Activated CD8-positive, alpha-beta memory T cell treated with anti-CD3 and anti-CD28 coated beads, Interleukin-2, amount 50 U/mL, for 48 hours (primary cell): Measurements from ENCODE around the gene BIRC6.
"Not testable (repeated sequence)": the region's sequence is repeated elsewhere in the genome, so short reads cannot be mapped to it uniquely, and the experiment has no call there.

Experiments
- DNase-seq: peaks from one replicate; pipeline ENCODE4 v3.0.0-alpha.2; 2020

Gene BIRC6

GRCh38 chr2:32453242-32454062, 96.6 kb downstream of the BIRC6 start:
- no peak for DNase-seq

DNA sequence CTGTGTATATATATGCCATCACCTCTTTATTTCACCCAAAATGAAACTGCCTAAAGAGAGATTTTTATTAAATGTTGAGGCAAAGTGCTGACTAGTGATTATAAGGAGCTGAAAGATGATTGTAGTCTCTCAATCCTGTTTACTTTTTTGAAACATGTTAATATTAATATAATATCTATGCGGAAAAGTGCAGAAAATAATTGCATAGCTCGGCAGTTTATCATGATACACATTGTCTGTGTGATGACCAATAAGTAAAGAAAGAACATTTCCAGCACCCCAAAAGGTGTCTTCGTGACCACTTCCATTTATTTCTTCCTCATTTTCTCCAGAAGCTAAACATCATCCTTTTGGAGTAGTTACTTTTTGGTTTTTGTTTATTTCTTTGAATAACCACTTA, 99.0 kb downstream of the BIRC6 start:
- DNase-seq = no peak

DNA sequence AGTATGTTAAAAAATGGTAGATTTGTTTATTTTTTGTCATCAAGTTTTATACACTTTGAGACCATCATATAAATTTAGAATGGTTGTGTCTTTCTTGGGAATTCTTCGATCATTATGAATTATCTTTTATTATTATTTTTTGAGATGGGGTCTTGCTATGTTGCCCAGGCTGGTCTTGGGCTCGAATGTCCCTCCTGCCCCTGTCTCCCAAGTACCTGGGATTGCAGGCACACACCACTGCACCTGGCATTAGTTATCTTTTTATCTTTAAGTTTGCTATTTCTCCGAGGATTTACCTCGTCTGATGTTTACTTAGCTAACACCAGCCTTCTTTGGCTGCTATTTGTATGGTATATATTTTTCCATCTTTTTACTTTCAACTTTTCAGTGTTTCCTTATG, 100.0 kb downstream of the BIRC6 start:
- DNase-seq = no peak

- no peak for DNase-seq
Observed at GRCh38 chr2:32457814-32458213, 101.0 kb downstream of the BIRC6 start.

DNA sequence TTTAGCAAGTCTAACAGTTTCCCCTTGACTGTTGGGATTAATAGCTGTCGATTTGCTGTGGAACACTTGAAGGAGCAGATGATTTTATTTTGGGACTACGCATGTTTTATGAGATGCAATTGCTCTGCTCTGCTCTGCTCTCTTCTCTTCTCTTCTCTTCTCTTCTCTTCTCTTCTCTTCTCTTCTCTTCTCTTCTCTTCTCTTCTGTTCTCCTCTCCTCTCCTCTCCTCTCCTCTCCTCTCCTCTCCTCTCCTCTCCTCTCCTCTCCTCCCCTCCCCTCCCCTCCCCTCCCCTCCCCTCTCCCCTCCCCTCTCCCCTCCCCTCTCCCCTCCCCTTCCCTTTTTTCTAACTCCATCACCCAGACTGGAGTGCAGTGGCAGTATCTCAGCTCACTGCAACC, 104.0 kb downstream of the BIRC6 start:
- not testable (repeated sequence) for DNase-seq

- no peak for DNase-seq
Observed at GRCh38 chr2:32463110-32463509, 106.3 kb downstream of the BIRC6 start.

- no peak for DNase-seq
Observed at GRCh38 chr2:32464431-32464830, 107.6 kb downstream of the BIRC6 start.

DNA sequence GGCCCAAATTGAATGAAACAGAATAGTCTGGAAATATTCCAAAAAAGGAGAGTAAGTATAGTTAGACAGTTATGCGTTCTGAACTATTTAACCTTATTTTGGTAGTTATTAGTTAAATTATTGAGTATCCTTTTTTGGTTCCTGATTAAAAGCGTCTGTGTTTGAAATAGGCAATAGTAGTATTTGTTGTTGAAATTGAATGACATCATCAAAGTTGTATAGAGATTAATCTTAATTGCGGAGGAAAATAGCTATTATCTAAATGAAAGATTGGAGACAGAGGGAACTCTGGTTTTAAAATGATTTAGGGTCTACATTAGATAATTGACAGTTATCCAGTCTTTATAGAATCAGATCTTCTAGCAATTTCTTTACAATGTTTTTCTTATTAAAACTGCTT, 115.8 kb downstream of the BIRC6 start:
- DNase-seq = no peak

DNA sequence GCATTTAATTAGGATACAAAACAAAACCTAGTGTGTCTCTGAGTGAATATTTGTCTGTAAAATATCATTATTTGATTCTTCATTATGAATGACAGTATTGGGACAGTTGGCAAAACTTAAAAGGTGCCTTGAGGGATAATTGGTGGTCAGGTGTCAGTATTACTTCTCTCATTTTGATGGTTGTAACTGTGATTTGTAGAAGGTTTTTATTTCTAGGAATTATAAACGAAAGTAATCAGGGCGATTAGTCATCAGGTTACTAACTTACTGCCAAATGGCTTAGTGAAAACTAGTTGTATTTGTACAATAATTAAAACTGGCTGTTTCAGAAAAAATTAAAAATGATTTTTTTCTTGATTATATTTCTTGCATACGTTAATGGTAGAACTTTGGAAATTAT, 117.6 kb downstream of the BIRC6 start:
- no peak for DNase-seq

- no peak for DNase-seq
Observed at GRCh38 chr2:32478889-32479620, 122.2 kb downstream of the BIRC6 start.

GRCh38 chr2:32479993-32480392, 123.2 kb downstream of the BIRC6 start:
- DNase-seq = no peak

GRCh38 chr2:32482471-32482870, 125.6 kb downstream of the BIRC6 start:
- no peak for DNase-seq

DNA sequence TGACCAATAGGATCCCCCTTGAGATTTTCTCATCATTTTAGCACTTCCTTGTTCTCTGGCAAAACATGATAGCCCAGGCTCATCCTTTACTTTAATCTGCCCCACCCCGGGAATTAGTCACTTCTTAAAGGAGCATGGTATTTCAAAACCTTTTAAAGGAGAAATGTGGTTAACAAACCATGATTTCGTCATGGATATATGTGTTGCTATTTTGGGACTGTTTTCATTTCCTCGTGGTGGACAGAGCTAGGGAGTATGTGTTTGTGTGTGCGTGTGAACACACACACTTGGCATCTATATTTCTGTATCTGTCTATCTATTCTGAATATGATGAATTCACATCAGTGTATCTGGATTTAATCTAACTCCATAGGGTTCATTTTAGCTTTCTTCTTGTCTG, 128.1 kb downstream of the BIRC6 start:
- no peak for DNase-seq

- DNase-seq = no peak
Observed at GRCh38 chr2:32485399-32485798, 128.6 kb downstream of the BIRC6 start.

- no peak for DNase-seq
Observed at GRCh38 chr2:32489061-32489460, 132.2 kb downstream of the BIRC6 start.

- DNase-seq = no peak
Observed at GRCh38 chr2:32491346-32491745, 134.5 kb downstream of the BIRC6 start.

DNA sequence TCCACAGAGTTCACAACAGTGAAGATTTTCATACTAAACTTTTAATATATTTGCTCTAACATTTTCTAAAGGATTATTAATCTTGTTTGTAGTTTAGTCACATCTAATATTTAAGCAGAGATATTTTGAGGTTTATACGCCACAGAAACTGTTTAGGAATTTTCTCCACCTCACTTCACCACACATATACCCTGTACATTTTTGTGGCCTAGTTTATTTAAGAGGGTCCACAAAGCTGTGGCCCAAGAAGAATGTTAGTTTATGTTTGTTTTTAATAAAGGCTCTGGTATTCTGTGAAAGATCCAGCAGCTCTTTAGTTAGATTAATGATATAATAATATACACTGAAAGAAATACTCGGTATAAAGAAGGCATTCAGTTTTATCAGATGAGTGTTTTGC, 138.3 kb downstream of the BIRC6 start:
- no peak for DNase-seq

DNA sequence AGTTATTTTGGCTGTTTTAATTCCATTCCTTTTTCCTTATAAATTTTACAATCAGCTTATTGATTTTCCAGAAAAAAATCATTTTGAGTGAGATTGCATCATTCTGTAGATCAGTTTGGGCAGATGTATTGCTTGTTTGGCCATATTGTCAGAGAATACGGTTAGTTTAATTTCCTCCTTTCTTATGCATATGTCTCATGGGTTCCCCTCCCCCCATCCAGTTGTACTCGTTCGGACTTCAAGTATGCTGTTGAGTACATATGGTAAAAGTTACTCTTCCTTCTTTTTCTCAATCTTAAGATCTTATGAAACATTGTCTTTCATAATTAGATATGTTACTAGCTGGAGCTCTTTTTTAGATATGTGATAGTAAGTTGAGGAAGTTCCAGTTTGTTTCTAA, 139.8 kb downstream of the BIRC6 start:
- no peak for DNase-seq

GRCh38 chr2:32498306-32498705, 141.5 kb downstream of the BIRC6 start:
- DNase-seq = no peak

GRCh38 chr2:32502941-32503340, 146.1 kb downstream of the BIRC6 start:
- no peak for DNase-seq

GRCh38 chr2:32504877-32505478, 148.2 kb downstream of the BIRC6 start:
- no peak for DNase-seq

GRCh38 chr2:32506446-32506845, 149.6 kb downstream of the BIRC6 start:
- DNase-seq = no peak

DNA sequence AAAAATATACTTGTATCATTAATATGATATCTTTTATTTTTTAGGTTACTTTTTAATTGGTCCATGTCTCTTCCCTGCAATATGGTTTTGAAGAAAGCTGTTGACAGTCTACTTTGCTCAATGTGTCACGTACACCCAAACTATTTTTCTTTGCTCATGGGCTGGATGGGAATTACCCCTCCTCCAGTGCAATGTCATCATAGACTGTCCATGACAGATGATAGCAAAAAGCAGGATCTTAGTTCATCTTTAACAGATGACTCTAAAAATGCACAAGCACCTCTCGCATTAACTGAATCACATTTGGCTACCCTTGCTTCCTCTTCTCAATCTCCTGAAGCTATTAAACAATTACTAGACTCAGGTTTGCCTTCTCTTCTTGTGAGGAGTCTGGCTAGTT, 158.1 kb downstream of the BIRC6 start:
- no peak for DNase-seq

DNA sequence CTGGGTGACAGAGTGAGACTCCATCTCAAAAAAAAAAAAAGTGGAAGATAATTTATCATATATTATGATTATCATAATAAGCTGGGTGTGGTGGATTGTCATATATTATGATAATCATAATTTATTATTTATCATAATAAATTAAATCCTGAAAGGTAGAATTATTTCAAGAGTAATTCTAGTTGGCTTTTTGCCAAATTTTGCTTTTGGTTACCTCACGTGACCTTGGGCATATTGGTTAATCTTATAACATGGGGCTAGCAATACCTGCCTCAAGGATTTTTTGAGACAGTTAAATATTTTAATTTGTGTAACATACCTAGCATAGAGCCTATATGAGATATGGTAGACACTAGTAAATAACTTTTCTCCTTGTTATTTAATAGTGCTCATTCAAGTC, 159.7 kb downstream of the BIRC6 start:
- no peak for DNase-seq
